Dendritic cell treated with granulocyte-macrophage colony-stimulating factor and Interleukin-4, amounts not matched to agents 40 ng/mL and 50 ng/mL, for 4 days (primary cell): ENCODE measurements around the gene MYH9.
A peak's percentile ranks its signal among the peaks of the same experiment; 100 is the strongest.
"Not testable (repeated sequence)": the region's sequence is repeated elsewhere in the genome, so short reads cannot be mapped to it uniquely, and the experiment has no call there.

Source experiments
- H3K27ac Mint-ChIP-seq: one replicate; pipeline ENCODE4 v1.8.0; 2022; ENCODE audit warnings: mild to moderate bottlenecking, mixed read lengths
- H3K27me3 Mint-ChIP-seq: one replicate; pipeline ENCODE4 v1.8.0; 2022; ENCODE audit warnings: mild to moderate bottlenecking, mixed read lengths
- H3K36me3 Mint-ChIP-seq: one replicate; pipeline ENCODE4 v1.8.0; 2022; ENCODE audit warnings: low read depth, mixed read lengths
- H3K4me1 Mint-ChIP-seq: one replicate; pipeline ENCODE4 v1.8.0; 2022; ENCODE audit warnings: low read depth, mixed read lengths
- H3K4me3 Mint-ChIP-seq: one replicate; pipeline ENCODE4 v1.8.0; 2022; ENCODE audit warnings: mild to moderate bottlenecking, moderate library complexity, mixed read lengths
- H3K9me3 Mint-ChIP-seq: one replicate; pipeline ENCODE4 v1.8.0; 2022; ENCODE audit warnings: mixed read lengths
- intact Hi-C: fragments of 100-400 bp; cut with micrococcal nuclease; formaldehyde crosslinking; loops from one replicate; pipeline ENCODE4 v1.15.0; 2022

Gene MYH9

DNA sequence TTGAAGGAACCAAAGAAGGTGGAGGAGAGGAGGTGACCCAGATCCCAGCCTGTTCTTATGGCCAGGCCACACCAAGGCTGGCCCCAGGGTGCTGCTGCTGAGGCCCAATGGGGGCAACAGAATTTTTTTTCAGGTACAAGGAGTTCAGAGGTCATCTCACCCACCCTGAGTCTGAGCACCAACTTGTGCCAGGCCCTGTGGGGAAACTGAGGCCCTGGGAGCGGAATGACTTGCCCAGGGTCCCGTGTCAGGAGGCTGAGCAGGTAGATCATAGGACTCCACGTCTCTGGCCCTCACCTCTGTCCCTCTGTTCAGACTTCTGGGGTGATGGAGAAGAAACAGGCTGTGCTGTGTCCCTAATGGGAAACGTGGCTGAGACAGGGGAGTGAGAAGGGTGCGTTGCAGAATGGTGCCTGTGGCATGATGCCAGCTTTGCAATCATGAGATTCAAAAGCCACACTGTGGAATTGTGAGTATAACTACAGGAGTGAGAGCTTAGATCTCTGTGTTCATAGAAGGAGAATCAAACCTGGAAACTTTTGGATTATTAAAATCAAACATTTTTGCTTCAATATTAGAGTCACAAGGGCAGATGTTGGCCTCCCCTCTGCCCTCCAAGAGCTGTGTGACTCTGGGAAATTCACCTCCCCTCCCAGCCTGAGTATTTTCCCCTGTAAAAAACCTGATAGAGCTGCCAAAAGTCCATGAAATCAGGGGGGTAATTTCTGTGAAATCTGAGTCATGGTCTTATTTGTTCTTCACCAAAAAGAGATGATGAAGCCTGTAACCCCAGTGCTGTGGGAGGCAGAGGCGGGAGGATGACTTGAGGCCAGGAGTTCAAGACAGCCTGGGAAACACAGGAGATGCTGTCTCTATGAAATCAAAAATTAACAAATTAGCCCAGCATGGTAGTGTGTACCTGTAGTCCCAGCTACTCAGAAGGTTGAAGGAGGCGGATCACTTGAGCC lies 134.0 kb downstream of the MYH9 start:
- Mint-ChIP-seq H3K36me3 (peaks cover 28% of the 10 kb centered on the region), H3K4me3 (peak overlapping the region; percentile 86), H3K27ac (peak overlapping the region; percentile 86), H3K27me3 (no peaks in the 10 kb centered on the region), H3K4me1 (peaks cover 67% of the 10 kb centered on the region), H3K9me3 (no peaks in the 10 kb centered on the region)
- intact Hi-C loops: no loop called here

DNA sequence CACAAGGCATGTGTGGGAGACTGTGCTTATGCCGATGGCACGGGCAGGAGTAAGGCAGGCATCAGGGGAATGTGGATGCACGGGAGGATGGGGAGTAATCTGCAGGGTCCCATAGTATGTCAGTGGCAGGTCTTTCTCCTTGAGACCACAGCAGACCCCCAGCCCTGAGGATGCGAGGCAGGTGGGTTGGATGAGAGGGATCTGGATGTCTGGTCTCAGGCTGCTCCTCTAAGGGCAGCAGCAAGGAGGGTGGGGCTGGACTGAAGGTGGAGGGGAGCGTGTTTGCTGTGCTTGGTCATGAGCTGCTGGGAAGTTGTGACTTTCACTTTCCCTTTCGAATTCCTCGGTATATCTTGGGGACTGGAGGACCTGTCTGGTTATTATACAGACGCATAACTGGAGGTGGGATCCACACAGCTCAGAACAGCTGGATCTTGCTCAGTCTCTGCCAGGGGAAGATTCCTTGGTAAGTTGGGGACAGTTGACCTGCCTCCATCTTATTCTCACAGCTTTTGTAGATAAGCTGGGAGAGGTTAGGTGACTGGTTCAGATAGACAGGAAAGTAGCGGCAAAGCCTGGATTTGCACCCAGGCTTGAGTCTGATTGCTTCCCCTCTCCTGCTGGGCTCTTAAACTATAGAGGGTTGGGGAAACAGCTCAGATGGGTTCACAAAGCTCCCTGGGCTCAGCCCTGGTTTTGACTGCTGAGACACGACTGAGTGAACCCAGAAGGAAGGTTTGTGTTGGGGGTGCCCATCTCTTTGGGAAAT lies 134.8 kb downstream of the MYH9 start, which contains the start of gene APOL1:
Gene APOL1 (plus strand): TSS at position 380 of the 769 bp plus-strand sequence. CDS start 1,823 bp downstream, outside the sequence.
- intact Hi-C loops: no loop called here
- peaks cover 58% of the 10 kb centered on the region for H3K4me1 Mint-ChIP-seq
- H3K4me3 Mint-ChIP-seq: peak within 1 kb of the TSS; percentile 86
- H3K36me3 Mint-ChIP-seq: peaks cover 20% of the 10 kb centered on the region
- peak within 1 kb of the TSS; percentile 86 for H3K27ac Mint-ChIP-seq
- H3K9me3 Mint-ChIP-seq: no peaks in the 10 kb centered on the region
- H3K27me3 Mint-ChIP-seq: no peaks in the 10 kb centered on the region

DNA sequence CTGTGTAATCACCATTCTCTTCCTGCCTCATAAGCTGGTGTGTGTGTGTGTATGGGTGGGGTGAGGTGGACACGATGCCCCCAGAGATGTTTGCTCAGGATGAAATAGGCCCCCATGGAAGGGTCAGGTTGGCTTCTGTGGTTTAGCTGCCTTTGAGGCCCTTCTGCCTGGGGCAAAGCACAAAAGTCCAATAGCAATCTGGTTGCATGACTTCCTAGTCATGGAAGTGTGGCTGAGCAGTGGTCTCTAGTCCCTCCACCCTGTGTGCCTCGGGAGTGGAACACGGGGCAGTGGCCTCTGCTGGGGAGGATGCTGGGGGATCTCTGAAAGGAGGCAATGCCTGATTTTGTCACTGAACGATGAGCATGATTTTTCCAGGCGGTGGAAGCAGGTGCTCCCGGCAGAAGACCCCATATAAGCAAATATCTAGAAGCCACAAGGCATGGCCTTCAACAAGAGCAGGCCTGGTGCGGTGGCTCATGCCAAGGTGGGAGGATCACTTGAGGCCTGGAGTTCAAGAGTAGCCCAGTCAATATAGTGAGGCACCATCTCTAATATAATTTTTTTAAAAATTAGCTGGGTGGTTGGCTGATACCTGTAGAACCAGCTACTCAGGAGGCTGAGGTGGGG lies 135.7 kb downstream of the MYH9 start:
- H3K4me3 Mint-ChIP-seq, H3K27me3 Mint-ChIP-seq, H3K9me3 Mint-ChIP-seq, intact Hi-C loops: not testable (repeated sequence)
- Mint-ChIP-seq H3K4me1 (peaks cover 54% of the 10 kb centered on the region), H3K36me3 (peaks cover 11% of the 10 kb centered on the region), H3K27ac (peak overlapping the region; percentile 86)

DNA sequence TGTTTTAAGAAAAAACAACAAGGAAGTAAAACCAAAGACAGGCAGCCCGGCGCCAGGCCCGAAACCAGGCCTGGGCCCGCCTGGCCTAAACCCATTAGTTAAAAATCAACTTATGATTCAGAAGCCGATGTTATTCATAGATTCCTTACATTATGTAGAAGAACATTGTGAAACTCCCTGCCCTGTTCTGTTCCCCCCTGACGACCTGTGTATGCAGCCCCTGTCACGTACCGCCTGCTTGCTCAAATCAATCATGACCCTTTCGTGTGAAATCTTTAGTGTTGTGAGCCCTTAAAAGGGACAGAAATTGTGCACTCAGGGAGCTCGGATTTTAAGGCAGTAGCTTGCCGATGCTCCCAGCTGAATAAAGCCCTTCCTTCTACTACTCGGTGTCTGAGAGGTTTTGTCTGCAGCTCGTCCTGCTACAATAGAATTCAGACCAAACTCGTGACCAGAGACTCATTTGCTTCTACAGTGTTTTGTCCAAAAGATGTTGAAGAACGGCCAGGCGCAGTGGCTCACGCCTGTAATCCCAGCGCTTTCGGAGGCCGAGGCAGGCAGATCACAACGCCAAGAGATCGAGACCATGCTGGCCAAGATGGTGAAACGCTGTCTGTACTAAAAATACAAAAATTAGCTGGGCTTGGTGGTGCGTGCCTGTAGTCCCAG lies 137.3 kb downstream of the MYH9 start:
- Mint-ChIP-seq H3K4me1 (peaks cover 42% of the 10 kb centered on the region), H3K27ac (peak overlapping the region; percentile 26)
- H3K9me3 Mint-ChIP-seq, H3K4me3 Mint-ChIP-seq, intact Hi-C loops, H3K27me3 Mint-ChIP-seq, H3K36me3 Mint-ChIP-seq: not testable (repeated sequence)

DNA sequence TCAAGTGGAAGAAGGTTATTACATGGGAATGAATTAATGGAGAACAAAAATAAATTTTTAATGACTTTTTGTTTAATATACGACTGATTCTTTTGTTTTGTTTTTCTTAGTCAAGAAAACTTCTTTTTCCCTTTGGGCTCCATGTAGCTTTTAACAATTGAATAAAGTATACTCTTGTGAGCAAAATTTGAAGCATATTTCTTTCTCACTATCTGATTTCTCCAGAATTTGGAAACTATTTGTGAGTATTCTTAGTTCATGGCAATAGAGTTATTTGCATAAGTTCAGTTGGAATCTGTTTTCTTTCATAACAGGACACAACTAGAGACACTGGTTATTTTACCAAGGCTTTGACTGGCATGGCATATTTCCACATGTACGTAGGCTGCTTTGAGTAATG lies 138.6 kb downstream of the MYH9 start:
- Mint-ChIP-seq H3K4me1 (peaks cover 33% of the 10 kb centered on the region), H3K9me3 (no peaks in the 10 kb centered on the region), H3K27ac (no peak overlapping the region), H3K36me3 (peaks cover 5% of the 10 kb centered on the region), H3K4me3 (no peak overlapping the region), H3K27me3 (no peaks in the 10 kb centered on the region)
- intact Hi-C loops: no loop called here

DNA sequence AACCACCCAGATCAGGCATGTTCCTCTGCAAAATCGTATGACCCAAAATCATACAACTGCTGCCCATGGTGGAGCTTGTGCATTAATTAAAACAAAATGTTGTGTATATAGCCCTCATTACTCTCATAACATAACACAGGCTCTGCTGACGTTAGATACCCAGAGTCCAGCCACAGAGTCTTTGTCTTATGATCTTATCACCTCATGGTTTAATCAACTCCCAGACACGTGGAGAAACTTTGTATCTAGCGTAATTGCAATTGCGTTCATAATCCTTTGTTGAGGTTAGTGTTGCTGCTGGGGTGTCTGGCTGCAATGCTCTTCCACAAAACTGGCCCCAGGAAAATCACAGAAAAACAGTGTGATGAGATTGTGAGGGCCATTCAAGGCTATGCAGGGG lies 139.8 kb downstream of the MYH9 start:
- Mint-ChIP-seq H3K27me3 (no peaks in the 10 kb centered on the region), H3K4me1 (peaks cover 29% of the 10 kb centered on the region), H3K9me3 (no peaks in the 10 kb centered on the region), H3K27ac (no peak overlapping the region), H3K36me3 (peaks cover under 1% of the 10 kb centered on the region), H3K4me3 (no peak overlapping the region)
- intact Hi-C loops: no loop called here

DNA sequence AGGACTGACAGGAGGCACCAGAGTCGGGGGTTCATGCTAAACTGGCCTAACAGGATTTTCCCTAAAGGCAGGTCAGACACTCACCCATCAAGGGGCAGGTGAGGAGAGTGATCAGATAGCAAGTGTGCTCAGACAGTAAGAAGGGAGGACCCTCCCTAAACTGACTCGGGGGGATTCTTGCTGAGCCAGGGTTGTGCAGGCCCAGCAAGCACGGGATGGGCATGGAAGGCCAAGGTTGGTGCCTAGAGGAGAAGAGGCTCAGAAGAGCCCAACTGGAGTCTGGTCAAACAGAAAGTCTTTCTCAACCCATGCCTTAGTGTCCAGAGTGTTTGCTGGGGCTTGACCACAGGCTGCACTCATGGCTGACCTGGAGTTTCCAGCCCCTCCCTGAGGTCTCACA lies 141.0 kb downstream of the MYH9 start:
- H3K27ac Mint-ChIP-seq: no peak overlapping the region
- H3K4me3 Mint-ChIP-seq: no peak overlapping the region
- intact Hi-C loops: no loop called here
- H3K27me3 Mint-ChIP-seq: peaks cover 1% of the 10 kb centered on the region
- H3K9me3 Mint-ChIP-seq: no peaks in the 10 kb centered on the region
- no peaks in the 10 kb centered on the region for H3K36me3 Mint-ChIP-seq
- peaks cover 16% of the 10 kb centered on the region for H3K4me1 Mint-ChIP-seq

DNA sequence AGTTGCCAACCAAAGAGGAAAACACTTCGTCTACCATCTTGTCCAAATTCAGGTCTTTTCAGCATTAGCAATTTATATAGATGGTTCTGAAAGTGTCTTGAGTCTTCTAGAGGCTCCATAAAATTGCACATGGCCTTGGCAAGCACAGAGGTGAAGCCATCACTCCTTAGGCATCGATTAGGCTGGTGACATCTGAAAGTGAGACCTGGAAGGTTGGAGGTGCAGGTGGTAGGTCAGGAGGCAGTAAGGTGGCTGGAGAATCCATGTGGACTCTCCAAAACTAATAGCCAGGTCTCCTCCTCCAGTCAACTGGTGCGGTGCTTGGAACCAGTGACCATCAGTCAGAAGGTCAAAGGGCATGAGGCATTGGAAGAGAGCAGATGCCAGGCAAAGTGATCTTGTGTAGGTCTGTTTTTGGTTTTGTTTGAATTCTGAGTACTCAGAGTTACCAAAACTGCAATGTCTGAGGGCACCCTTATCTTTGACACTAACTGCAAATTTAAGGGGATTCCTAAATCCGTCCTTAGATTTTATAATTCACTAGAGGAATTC lies 141.9 kb downstream of the MYH9 start:
- H3K36me3 Mint-ChIP-seq: no peaks in the 10 kb centered on the region
- H3K4me3 Mint-ChIP-seq: no peak overlapping the region
- intact Hi-C loops: no loop called here
- H3K4me1 Mint-ChIP-seq: peaks cover 12% of the 10 kb centered on the region
- peaks cover 1% of the 10 kb centered on the region for H3K27me3 Mint-ChIP-seq
- H3K9me3 Mint-ChIP-seq: no peaks in the 10 kb centered on the region
- H3K27ac Mint-ChIP-seq: no peak overlapping the region

DNA sequence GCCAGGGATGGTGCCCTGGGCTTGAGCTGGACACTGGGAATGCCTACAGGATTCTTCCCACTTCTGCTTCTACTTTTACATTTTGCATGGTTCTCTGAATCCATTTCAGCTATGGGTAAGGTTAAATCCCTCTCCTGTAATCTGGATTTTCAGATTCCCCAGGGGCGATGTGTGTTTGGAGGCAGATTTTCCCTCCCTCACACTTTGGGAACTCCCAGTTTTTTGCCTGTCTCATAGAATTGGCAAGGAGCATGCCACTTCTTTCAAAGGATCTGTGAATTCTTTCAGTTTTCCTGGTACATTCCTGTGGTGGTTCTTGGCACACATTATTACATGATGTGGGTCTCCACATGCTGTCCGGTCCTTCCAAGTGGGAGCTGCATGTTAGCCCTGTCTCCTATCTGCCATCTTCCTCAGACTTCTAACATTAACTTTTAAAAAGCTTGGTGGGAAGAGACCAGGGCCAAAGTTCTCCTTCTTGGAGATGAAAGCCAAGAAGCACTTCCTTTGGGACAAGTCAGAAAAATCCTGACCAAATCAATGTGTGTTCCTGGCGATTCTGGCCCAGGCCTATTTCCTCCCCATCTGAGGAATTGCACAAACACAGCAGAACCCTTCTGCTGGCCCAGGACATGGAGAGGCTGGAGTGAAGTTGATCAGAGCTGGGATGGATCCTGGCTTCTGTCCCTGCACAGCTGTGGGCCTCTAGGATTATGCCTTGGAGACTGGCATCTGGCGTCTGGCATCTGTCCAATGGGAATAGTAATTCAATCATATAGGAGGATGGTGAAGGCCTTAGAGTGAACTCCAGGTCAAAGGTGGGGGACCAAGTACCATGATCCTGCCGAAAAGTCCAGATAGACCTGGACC lies 143.0 kb downstream of the MYH9 start:
- H3K4me3 Mint-ChIP-seq: no peak overlapping the region
- H3K27ac Mint-ChIP-seq: no peak overlapping the region
- intact Hi-C loops: no loop called here
- H3K4me1 Mint-ChIP-seq: peaks cover 16% of the 10 kb centered on the region
- H3K36me3 Mint-ChIP-seq: no peaks in the 10 kb centered on the region
- H3K9me3 Mint-ChIP-seq: no peaks in the 10 kb centered on the region
- H3K27me3 Mint-ChIP-seq: peaks cover 1% of the 10 kb centered on the region

DNA sequence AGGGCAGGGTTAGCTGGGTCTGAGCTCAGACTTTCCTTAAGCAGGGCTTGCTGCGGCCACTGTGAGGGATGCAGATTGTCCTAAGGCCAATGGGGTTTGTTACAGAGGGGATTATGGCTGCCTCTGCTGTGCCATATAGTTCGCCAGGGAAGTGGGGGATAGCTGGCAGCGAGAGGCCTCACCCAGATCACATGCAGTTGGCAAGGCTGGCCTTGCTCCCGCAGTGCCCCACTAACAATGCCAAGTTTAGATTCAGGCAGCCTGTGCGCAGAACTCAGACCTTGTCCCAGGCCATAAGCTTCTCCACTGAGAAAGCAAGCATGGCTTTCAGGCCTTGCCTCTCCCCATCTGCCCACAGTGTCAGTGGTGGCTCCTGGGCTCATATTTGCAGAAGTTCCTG lies 143.8 kb downstream of the MYH9 start:
- no peaks in the 10 kb centered on the region for H3K9me3 Mint-ChIP-seq
- H3K4me3 Mint-ChIP-seq: no peak overlapping the region
- no peak overlapping the region for H3K27ac Mint-ChIP-seq
- intact Hi-C loops: no loop called here
- peaks cover 1% of the 10 kb centered on the region for H3K27me3 Mint-ChIP-seq
- peaks cover 20% of the 10 kb centered on the region for H3K4me1 Mint-ChIP-seq
- H3K36me3 Mint-ChIP-seq: peaks cover 4% of the 10 kb centered on the region

DNA sequence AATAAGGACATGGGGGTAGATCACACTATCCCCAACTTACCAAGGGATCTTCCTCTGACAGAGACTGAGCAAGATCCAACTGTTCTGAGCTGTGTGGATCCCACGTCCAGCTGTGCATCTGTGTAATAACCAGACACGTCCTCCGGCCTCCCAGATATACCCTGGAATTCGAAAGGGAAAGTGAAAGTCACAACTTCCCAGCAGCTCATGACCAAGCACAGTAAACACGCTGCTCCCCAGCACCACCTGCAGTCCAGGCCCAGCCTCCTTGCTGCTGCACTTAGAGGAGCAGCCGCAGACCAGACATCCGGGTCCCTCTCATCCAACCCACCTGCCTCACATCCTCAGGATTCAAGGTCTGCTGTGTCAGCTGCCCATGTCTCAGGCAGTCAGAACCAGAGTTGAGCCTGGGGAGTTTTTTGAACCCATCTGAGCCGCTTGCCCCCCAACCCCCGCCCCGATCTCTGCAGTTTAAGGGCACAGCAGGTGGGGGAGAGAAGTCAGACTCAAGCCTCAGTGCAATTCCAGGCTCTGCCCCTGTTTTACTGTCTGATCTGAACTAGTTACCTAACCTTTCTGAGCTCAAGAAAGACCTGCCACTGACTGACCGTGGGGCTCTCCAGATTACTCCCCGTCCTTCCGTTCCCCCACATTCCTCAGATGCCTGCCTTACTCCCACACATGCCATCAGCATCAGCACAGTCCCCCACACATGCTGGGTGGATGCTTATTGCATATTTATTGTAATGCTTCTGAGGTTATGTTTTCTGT lies 148.2 kb downstream of the MYH9 start, which contains the start of gene APOL2:
Gene APOL2 (minus strand): TSS at position 127 of the 771 bp plus-strand sequence. CDS start 6,365 bp downstream, outside the sequence.
- Mint-ChIP-seq H3K36me3 (peaks cover 48% of the 10 kb centered on the region), H3K4me3 (peak within 1 kb of the TSS; percentile 98), H3K27me3 (peaks cover 1% of the 10 kb centered on the region), H3K9me3 (no peaks in the 10 kb centered on the region), H3K27ac (peak within 1 kb of the TSS; percentile 94), H3K4me1 (peaks cover 62% of the 10 kb centered on the region)
- intact Hi-C loops: loop anchor here (5.0 kb wide), 1 partner anchor 42 kb away; no protein-coding TSS in a partner anchor

DNA sequence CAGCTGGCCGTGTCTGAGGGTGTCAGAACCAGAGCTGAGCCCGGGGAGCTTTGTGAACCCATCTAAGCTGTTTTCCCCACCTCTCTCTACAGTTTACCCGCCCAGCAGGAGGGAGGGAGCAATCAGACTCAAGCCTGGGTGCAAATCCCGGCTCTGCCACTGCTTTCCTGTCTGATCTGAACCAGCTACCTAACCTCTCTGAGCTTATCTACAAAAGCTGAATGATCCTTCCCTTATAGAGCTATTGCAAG lies 148.7 kb downstream of the MYH9 start:
- peaks cover 1% of the 10 kb centered on the region for H3K27me3 Mint-ChIP-seq
- H3K36me3 Mint-ChIP-seq: peaks cover 53% of the 10 kb centered on the region
- intact Hi-C loops: loop anchor here (5.0 kb wide), 1 partner anchor 42 kb away; no protein-coding TSS in a partner anchor
- peaks cover 60% of the 10 kb centered on the region for H3K4me1 Mint-ChIP-seq
- peak overlapping the region; percentile 94 for H3K27ac Mint-ChIP-seq
- H3K9me3 Mint-ChIP-seq: no peaks in the 10 kb centered on the region
- H3K4me3 Mint-ChIP-seq: peak overlapping the region; percentile 98
